GM10248 (cell line): ENCODE results near the gene MRM1.
A peak's percentile ranks its signal among the peaks of the same experiment; 100 is the strongest.

Source experiments
- CTCF ChIA-PET: fragments of 300-600 bp; sonication (Branson Sonifier 250); formaldehyde crosslinking; extraction: SDS; loops from one replicate; lab custom pipeline; 2021; ENCODE audit warnings: antibody characterized with exemption; lab: Yijun Ruan, JAX
- POLR2A ChIA-PET: fragments of 350-650 bp; sonication (Branson Sonifier 250); formaldehyde crosslinking; extraction: SDS; loops from one replicate; lab custom pipeline; 2020; ENCODE audit warnings: antibody characterized with exemption; lab: Yijun Ruan, JAX
- DNase-seq: peaks from one replicate; pipeline ENCODE4 v3.0.0; 2012; ENCODE audit errors: extremely low spot score
- TF ChIP-seq, protein P1 (sequence below): IDR thresholded peaks from 2 replicates; pipeline ENCODE4 v1.5.1; 2012; ENCODE audit warnings: mild to moderate bottlenecking, low read depth; ENCODE audit errors: extremely low read depth, missing control alignments, control extremely low read depth

MRM1 gene

DNA sequence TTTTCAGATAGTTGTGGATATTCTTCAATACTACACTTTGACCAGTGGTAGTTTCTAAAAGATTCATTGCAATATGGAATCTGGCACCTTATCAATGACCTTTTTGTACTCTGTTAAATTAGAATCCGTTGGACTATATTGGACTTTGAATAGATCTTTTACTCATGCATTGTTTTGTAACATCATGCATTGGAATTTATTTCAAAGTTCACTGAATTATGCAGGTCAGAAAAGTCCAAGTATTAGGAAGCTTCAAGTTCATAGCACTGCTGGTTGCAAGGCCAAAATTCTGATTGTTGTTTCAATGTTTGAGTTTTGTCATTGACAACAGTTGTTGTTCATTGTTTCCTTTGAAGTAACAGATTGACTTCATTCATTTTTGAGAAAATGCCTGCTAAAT, 17.6 kb upstream of the MRM1 start:
- CTCF ChIA-PET, result no interaction called here
- POLR2A ChIA-PET, result no interaction called here
- DNase-seq, result no peak
- TF ChIP-seq, protein P1, sequence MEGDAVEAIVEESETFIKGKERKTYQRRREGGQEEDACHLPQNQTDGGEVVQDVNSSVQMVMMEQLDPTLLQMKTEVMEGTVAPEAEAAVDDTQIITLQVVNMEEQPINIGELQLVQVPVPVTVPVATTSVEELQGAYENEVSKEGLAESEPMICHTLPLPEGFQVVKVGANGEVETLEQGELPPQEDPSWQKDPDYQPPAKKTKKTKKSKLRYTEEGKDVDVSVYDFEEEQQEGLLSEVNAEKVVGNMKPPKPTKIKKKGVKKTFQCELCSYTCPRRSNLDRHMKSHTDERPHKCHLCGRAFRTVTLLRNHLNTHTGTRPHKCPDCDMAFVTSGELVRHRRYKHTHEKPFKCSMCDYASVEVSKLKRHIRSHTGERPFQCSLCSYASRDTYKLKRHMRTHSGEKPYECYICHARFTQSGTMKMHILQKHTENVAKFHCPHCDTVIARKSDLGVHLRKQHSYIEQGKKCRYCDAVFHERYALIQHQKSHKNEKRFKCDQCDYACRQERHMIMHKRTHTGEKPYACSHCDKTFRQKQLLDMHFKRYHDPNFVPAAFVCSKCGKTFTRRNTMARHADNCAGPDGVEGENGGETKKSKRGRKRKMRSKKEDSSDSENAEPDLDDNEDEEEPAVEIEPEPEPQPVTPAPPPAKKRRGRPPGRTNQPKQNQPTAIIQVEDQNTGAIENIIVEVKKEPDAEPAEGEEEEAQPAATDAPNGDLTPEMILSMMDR, result no peak

GRCh38 chr17:36586138-36586537, 15.2 kb upstream of the MRM1 start:
- DNase-seq, result no peak
- ChIA-PET POLR2A (interaction anchor here (0.6 kb wide), 1 partner anchor 773 kb away, joined by 5 read pairs; no protein-coding TSS in a partner anchor), CTCF (interaction anchor here (1.1 to 2.9 kb wide), 3 partner anchors 16 to 31 kb away, joined by 3 to 12 read pairs (median 3); partner anchors contain the start of gene MRM1)
- TF ChIP-seq, protein P1, result no peak

DNA sequence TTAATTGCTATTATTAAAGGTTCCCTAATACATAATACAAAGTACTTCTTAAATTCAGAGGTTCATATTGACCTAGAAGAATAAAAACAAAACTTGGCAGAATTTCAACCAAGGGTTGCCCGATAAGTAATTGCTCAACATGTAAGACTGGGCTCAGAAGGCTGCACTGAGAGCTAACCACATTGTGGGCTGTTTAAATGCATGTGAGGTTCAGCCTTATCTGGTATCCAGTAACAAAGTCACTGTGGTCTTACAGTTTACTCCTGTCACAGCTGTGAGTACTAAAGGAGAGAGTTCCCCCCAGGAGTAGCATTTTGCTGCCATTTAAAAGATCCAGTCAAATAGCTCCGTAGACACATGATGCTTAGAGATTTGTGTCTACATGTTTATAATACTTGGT, 11.3 kb upstream of the MRM1 start:
- ChIA-PET CTCF (interaction anchor here (5.3 kb wide), 1 partner anchor 12 kb away, joined by 43 read pairs; the partner anchor contains the start of gene MRM1), POLR2A (no interaction called here)
- TF ChIP-seq, protein P1, result no peak
- DNase-seq, result no peak

- ChIA-PET CTCF (interaction anchor here (5.3 kb wide), 1 partner anchor 11 kb away, joined by 43 read pairs; the partner anchor contains the start of gene MRM1), POLR2A (interaction anchor here (0.6 to 0.8 kb wide), 2 partner anchors 9 to 37 kb away, joined by 3 to 4 read pairs; partner anchors contain the start of gene MRM1)
- DNase-seq, result peak; percentile 95
- TF ChIP-seq, protein P1, result peak; percentile 21
Observed at GRCh38 chr17:36591434-36592315, 9.7 kb upstream of the MRM1 start, which contains the start of gene DHRS11. DHRS11 (plus strand) TSS chr17:36591879; CDS start chr17:36592010, 131 bp downstream.

DNA sequence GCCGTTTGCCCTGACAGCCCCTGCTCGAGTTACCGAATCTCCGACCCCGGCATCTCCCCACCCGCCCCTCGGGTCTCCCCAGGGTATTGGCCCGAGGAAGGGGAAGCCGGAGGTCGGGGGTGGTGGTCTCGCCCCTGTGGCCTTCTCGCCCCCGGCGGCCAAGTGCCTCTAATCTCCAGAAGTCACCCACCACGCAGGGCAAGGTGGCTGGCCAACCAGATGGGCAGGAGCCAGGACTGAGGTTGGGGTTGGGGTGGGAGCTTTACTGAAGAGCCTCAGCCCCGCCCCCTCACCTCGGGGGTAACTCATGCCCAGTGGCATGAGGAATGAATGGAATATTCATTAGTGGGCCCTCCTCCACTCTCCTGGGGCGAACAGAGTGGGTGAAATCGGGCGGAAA, 9.1 kb upstream of the MRM1 start:
- TF ChIP-seq, protein P1, result no peak
- ChIA-PET CTCF (interaction anchor here (5.3 kb wide), 1 partner anchor 10 kb away, joined by 43 read pairs; the partner anchor contains the start of gene MRM1), POLR2A (interaction anchor here (0.6 to 0.8 kb wide), 2 partner anchors 9 to 38 kb away, joined by 3 to 4 read pairs; partner anchors contain the start of gene MRM1)
- no peak for DNase-seq

- TF ChIP-seq, protein P1, result no peak
- ChIA-PET POLR2A (interaction anchor here (0.8 kb wide), 1 partner anchor 8 kb away, joined by 3 read pairs; the partner anchor contains the start of gene MRM1), CTCF (interaction anchor here (5.3 kb wide), 1 partner anchor 10 kb away, joined by 43 read pairs; the partner anchor contains the start of gene MRM1)
- DNase-seq, result no peak
Observed at GRCh38 chr17:36592716-36593321, 8.6 kb upstream of the MRM1 start.
